ENCODE results near the gene DONSON. TPM values are rescaled to one million over a fixed set of nuclear protein-coding genes. Genes with fewer than 3 reads are reported as not detected.
A peak's percentile ranks its signal among the peaks of the same experiment; 100 is the strongest.

Gene DONSON
- polyA plus RNA-seq, 2 of the 4 experiments (the other 2 are of a cell fraction) = 20.7 to 32.0 TPM

- no peak for TF ChIP-seq GATA3 (IDR thresholded peaks at IDR 0.05; ENCODE audit: borderline replicate concordance)
- TF ChIP-seq ZFP36 (IDR thresholded peaks at IDR 0.05; ENCODE audit: borderline replicate concordance, partially characterized antibody) = no peak
- TF ChIP-seq HEYL (CRISPR knock-in tag; IDR thresholded peaks at IDR 0.05) = no peak
- TF ChIP-seq FOSL2 (IDR thresholded peaks at IDR 0.05) = no peak
- no peak for TF ChIP-seq FOSL2 (CRISPR knock-in tag; IDR thresholded peaks at IDR 0.05)
- no peak for TF ChIP-seq MAX (IDR thresholded peaks at IDR 0.05)
- no peak for TF ChIP-seq CBX8 (IDR thresholded peaks at IDR 0.05)
- no peak for TF ChIP-seq CEBPB (IDR thresholded peaks at IDR 0.05)
- no peak for TF ChIP-seq KDM5A (IDR thresholded peaks at IDR 0.05)
- no peak for TF ChIP-seq EHMT2 (IDR thresholded peaks at IDR 0.05; ENCODE audit: low read depth)
- no peak for TF ChIP-seq PBX3 (IDR thresholded peaks at IDR 0.05)
- TF ChIP-seq ELK1 (IDR thresholded peaks at IDR 0.05; ENCODE audit: low read depth, low read length) = no peak
- H3K27ac ChIP-seq = no peak overlapping the region
- POLR2A ChIA-PET = no interaction called here
- WGBS (ENCODE audit: missing lambda C conversion rate) = 75% methylated on average over 6 of the region's 6 CpGs
- peaks cover 19% of the 10 kb centered on the region for H3K4me1 ChIP-seq
- peak overlapping the region; percentile 92 for H3K4me2 ChIP-seq
- ATAC-seq (no peak), FAIRE-seq (no peak), DNase-seq (ENCODE audit: low read depth in 1 of 2, low spot score in 1 of 2) (no peak)
- CTCF ChIA-PET = no interaction called here
- peak overlapping the region; percentile 89; the same call in 2 of the 3 replicates for H3K4me3 ChIP-seq
- no peaks in the 10 kb centered on the region for H3K9me3 ChIP-seq
Observed at GRCh38 chr21:33586927-33587326, 1.6 kb downstream of the DONSON start.

- FAIRE-seq (no peak), DNase-seq (ENCODE audit: low read depth in 1 of 2, low spot score in 1 of 2) (no peak), ATAC-seq (no peak)
- no peak for TF ChIP-seq RFX5 (IDR thresholded peaks at IDR 0.05)
- TF ChIP-seq ELK1 (IDR thresholded peaks at IDR 0.05; ENCODE audit: low read depth, low read length) = no peak
- no peak for TF ChIP-seq RARB (CRISPR knock-in tag; IDR thresholded peaks at IDR 0.05)
- TF ChIP-seq CHD4 (IDR thresholded peaks at IDR 0.05; ENCODE audit: borderline replicate concordance) = no peak
- TF ChIP-seq ZSCAN20 (CRISPR knock-in tag; IDR thresholded peaks at IDR 0.05) = no peak
- TF ChIP-seq HEYL (CRISPR knock-in tag; IDR thresholded peaks at IDR 0.05) = no peak
- TF ChIP-seq REST (IDR thresholded peaks at IDR 0.05) = no peak
- no peak for TF ChIP-seq E2F6 (IDR thresholded peaks at IDR 0.05; ENCODE audit: borderline replicate concordance, low read depth)
- TF ChIP-seq POLR2AphosphoS2 (conservative IDR thresholded peaks at IDR 0.05; ENCODE audit: low read length) = no peak
- TF ChIP-seq PHF8 (IDR thresholded peaks at IDR 0.05; ENCODE audit: borderline replicate concordance, low read depth) = no peak
- TF ChIP-seq MYC (IDR thresholded peaks at IDR 0.05; ENCODE audit: borderline replicate concordance, low read length) = no peak
- no peak for TF ChIP-seq HDAC2 (IDR thresholded peaks at IDR 0.05)
- no peak for TF ChIP-seq CTCF (IDR thresholded peaks at IDR 0.05)
- no peak for TF ChIP-seq ZNF302 (CRISPR knock-in tag; IDR thresholded peaks at IDR 0.05)
- no peak for TF ChIP-seq HOXB5 (CRISPR knock-in tag; IDR thresholded peaks at IDR 0.05)
- 84% methylated on average over 3 of the region's 3 CpGs for WGBS (ENCODE audit: missing lambda C conversion rate)
- Histone ChIP-seq H3K27ac (no peak overlapping the region), H3K4me1 (peaks cover 16% of the 10 kb centered on the region), H3K4me3 (no peak overlapping the region), H3K9me3 (no peaks in the 10 kb centered on the region), H3K4me2 (no peak overlapping the region)
- ChIA-PET POLR2A (no interaction called here), CTCF (interaction anchor here (1.2 kb wide), 1 partner anchor 21 kb away, joined by 6 read pairs; no protein-coding TSS in a partner anchor)
Observed at GRCh38 chr21:33584455-33584854, 4.0 kb downstream of the DONSON start.
